Esophagus muscularis mucosa (tissue), 3 donors: ENCODE measurements around the gene HES4.

Source experiments
- POLR2A ChIP-seq: fragments of 450-650 bp; IDR thresholded peaks from one replicate; pipeline ENCODE4 v1.6.1; 2017; ENCODE audit warnings: antibody characterized with exemption, moderate library complexity, mild to moderate bottlenecking, low read depth
- POLR2AphosphoS5 ChIP-seq, 2 donors: sonication (generic); formaldehyde crosslinking; IDR thresholded peaks; one replicate each; pipeline ENCODE4 v1.6.1; 2017; ENCODE audit warnings: antibody characterized with exemption in 2 of 2
- TF ChIP-seq, protein P1 (sequence below), 3 experiments: fragments of 200-600 bp in 2 of 3; fragments of 450-650 bp in 1 of 3; sonication (generic) in 2 of 3; IDR thresholded peaks; one replicate each; pipeline ENCODE4 v1.5.1; 2017 to 2019; ENCODE audit warnings: antibody characterized with exemption in 3 of 3, mild to moderate bottlenecking in 2 of 3, moderate library complexity in 1 of 3

DNA sequence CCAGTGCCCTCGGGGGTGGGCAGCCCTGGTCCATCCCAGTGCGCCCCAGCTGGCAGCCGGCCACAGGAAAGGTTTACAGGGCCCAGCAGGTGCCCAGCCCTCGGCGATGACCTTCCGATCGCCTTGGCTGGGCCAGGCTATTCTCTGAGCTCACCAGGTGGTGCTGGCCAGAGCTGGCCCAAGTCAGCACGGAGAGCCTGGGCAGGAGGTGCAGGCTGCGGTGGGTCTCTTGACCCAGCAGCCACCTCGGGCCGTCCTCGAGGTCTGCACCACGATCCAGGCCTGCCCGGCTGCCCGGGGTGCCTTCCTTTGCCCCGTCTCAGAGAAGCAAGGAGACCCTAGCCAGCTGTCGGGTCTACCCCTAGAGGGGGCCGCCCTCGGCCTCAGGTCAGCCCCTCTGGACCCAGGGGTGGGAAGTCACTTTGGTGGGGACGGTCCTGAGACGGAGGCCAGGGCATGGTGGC is 18.4 kb downstream of the HES4 start:
- TF ChIP-seq POLR2AphosphoS5 (IDR thresholded peaks at IDR 0.05) (no peak), POLR2A (no peak)
- TF ChIP-seq, protein P1, sequence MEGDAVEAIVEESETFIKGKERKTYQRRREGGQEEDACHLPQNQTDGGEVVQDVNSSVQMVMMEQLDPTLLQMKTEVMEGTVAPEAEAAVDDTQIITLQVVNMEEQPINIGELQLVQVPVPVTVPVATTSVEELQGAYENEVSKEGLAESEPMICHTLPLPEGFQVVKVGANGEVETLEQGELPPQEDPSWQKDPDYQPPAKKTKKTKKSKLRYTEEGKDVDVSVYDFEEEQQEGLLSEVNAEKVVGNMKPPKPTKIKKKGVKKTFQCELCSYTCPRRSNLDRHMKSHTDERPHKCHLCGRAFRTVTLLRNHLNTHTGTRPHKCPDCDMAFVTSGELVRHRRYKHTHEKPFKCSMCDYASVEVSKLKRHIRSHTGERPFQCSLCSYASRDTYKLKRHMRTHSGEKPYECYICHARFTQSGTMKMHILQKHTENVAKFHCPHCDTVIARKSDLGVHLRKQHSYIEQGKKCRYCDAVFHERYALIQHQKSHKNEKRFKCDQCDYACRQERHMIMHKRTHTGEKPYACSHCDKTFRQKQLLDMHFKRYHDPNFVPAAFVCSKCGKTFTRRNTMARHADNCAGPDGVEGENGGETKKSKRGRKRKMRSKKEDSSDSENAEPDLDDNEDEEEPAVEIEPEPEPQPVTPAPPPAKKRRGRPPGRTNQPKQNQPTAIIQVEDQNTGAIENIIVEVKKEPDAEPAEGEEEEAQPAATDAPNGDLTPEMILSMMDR (IDR thresholded peaks at IDR 0.05), result no peak
